GM12878 (cell line): Measurements from ENCODE around the gene JADE2. TPM values are rescaled to one million over a fixed set of nuclear protein-coding genes. Genes with fewer than 3 reads are reported as not detected.
A peak's percentile ranks its signal among the peaks of the same experiment; 100 is the strongest.

Experiments
- ATAC-seq: fragments of 200-7000 bp; cut with Tn5 transposase; 3 replicates; pipeline ENCODE4 v1.9.1; 2020; ENCODE audit warnings: mild to moderate bottlenecking, moderate library complexity
- BruUV-seq: library from RNA; stranded (reverse); fragments of 400-500 nt; replicated peaks from 2 replicates; lab custom pipeline; 2021; lab: Mats Ljungman, UMichigan
- CTCF ChIA-PET: fragments of 300-600 bp; sonication (Branson Sonifier 250); formaldehyde crosslinking; extraction: SDS; loops from one replicate; lab custom pipeline; 2021; ENCODE audit warnings: inconsistent platforms; lab: Yijun Ruan, JAX
- POLR2A ChIA-PET: fragments of 350-600 bp; formaldehyde crosslinking; extraction: SDS; loops from one replicate; lab custom pipeline; 2021; ENCODE audit warnings: inconsistent platforms; lab: Charles Lee
- RAD21 ChIA-PET: fragments of 300-600 bp; sonication (Branson Sonifier 250); formaldehyde crosslinking; loops from one replicate; lab custom pipeline; 2023; ENCODE audit warnings: antibody characterized with exemption; ENCODE audit not compliant: unreplicated experiment; lab: Charles Lee
- SMC1A ChIA-PET: fragments of 300-600 bp; sonication (Branson Sonifier 250); formaldehyde crosslinking; loops from one replicate; lab custom pipeline; 2023; ENCODE audit not compliant: unreplicated experiment, uncharacterized antibody; lab: Charles Lee
- DNase-seq: peaks from one replicate; pipeline ENCODE4 v3.0.0-alpha.2; 2011; ENCODE audit warnings: low read depth, low spot score
- FAIRE-seq: peaks from 3 replicates; lab custom pipeline; 2011; peaks lifted over from hg19 to GRCh38; lab: Jason Lieb, UNC
- H2AFZ ChIP-seq: 2 replicates; pipeline ENCODE4 v1.6.0; 2011; ENCODE audit warnings: low read depth, low read length, control low read depth; ENCODE audit not compliant: control insufficient read depth
- H3K27ac ChIP-seq: 2 replicates; pipeline ENCODE4 v1.5.1; 2011; ENCODE audit warnings: control low read depth; ENCODE audit not compliant: control insufficient read depth, insufficient read depth
- H3K27me3 ChIP-seq, 2 experiments: replicated peaks in 1 of 2; 2 replicates each; pipeline versions ENCODE4 v1.6.0 to v1.6.1; 2011; ENCODE audit warnings: low read length in 1 of 2; ENCODE audit not compliant: control insufficient read depth in 2 of 2, insufficient read depth in 2 of 2
- H3K36me3 ChIP-seq, 2 experiments: 2 replicates each; pipeline ENCODE4 v1.5.1; 2011; ENCODE audit warnings: low read length in 1 of 2; ENCODE audit not compliant: control insufficient read depth in 2 of 2, insufficient read depth in 2 of 2
- H3K4me1 ChIP-seq: 2 replicates; pipeline ENCODE4 v1.6.1; 2011; ENCODE audit warnings: mild to moderate bottlenecking, low read length, moderate library complexity, mixed read lengths; ENCODE audit not compliant: control insufficient read depth, insufficient read depth
- H3K4me2 ChIP-seq: 2 replicates; pipeline ENCODE4 v1.6.0; 2011; ENCODE audit warnings: control low read depth; ENCODE audit not compliant: control insufficient read depth, insufficient read depth
- H3K4me3 ChIP-seq: fragments of 200-600 bp; sonication (generic); 2 replicates; pipeline ENCODE4 v1.5.1; 2016
- H3K79me2 ChIP-seq: 2 replicates; pipeline ENCODE4 v1.6.0; 2011; ENCODE audit warnings: low read length; ENCODE audit not compliant: control insufficient read depth, insufficient read depth
- H3K9ac ChIP-seq: 2 replicates; pipeline ENCODE4 v1.8.0; 2011; ENCODE audit warnings: low read length, control low read depth, mixed read lengths; ENCODE audit not compliant: control insufficient read depth, insufficient read depth
- H3K9me3 ChIP-seq: replicated peaks from 3 replicates; pipeline ENCODE4 v1.5.1; 2011; ENCODE audit warnings: mild to moderate bottlenecking, low read length; ENCODE audit not compliant: control insufficient read depth, insufficient read depth
- H4K20me1 ChIP-seq: 2 replicates; pipeline ENCODE4 v1.6.0; 2011; ENCODE audit not compliant: control insufficient read depth, insufficient read depth
- POLR2A ChIP-seq: IDR thresholded peaks from 2 replicates; pipeline ENCODE4 v1.6.1; 2011; ENCODE audit warnings: low read depth, mild to moderate bottlenecking, low read length
- POLR2AphosphoS2 ChIP-seq: IDR thresholded peaks from 2 replicates; pipeline ENCODE4 v1.6.1; 2011; ENCODE audit warnings: low read depth, mild to moderate bottlenecking, low read length, improper control_type of control experiment, moderate library complexity
- RB1 ChIP-seq: fragments of 450-650 bp; formaldehyde crosslinking; IDR thresholded peaks from 2 replicates; pipeline ENCODE4 v1.6.1; 2017; ENCODE audit warnings: mild to moderate bottlenecking, borderline replicate concordance
- WGBS: methylation state at CpG from one replicate; pipeline ENCODE4 v1.1.6; 2016; ENCODE audit warnings: low lambda C conversion rate; ENCODE audit not compliant: insufficient replicate concordance, insufficient coverage; ENCODE audit errors: missing lambda C conversion rate; 5-methylcytosine and 5-hydroxymethylcytosine counted together
- in situ Hi-C: fragments of 300-500 bp; cut with MboI; formaldehyde crosslinking; loops from 9 replicates; pipeline ENCODE4 v1.14.3; 2018; ENCODE audit warnings: mixed read lengths
- intact Hi-C: fragments of 100-400 bp; cut with micrococcal nuclease; formaldehyde crosslinking; loops from one replicate; pipeline ENCODE4 v1.14.2; 2022; ENCODE audit not compliant: unreplicated experiment
- polyA plus RNA-seq, 11 experiments: library from polyadenylated mRNA; depleted of rRNA in 4 of 11; unstranded in 6 of 11; stranded (reverse) in 5 of 11; fragments of >200 nt; fragmentation: Nextera tagmentation in 4 of 11; fragmentation: Illumina TruSeq in 1 of 11; extraction: Ambion mirVana in 4 of 11; extraction: Trizol in 1 of 11; gene quantifications; 1 replicate in 1 of 11; 2 replicates in 10 of 11; pipeline versions ENCODE4 v1.2.1 to v1.2.3, GENCODE V29; 2011 to 2016; ENCODE audit warnings: inconsistent platforms in 2 of 11, missing spikeins in 2 of 11, low read depth in 1 of 11
- total RNA-seq, 4 experiments: library from RNA; depleted of rRNA in 3 of 4; stranded (reverse); fragments of >200 nt in 3 of 4; fragmentation: Illumina TruSeq in 1 of 4; extraction: Trizol in 1 of 4; gene quantifications; 2 replicates each; pipeline versions ENCODE4 v1.2.1 to v1.2.3, GENCODE V29; 2013 to 2021
- TF ChIP-seq, protein P1 (sequence below), 3 experiments: IDR thresholded peaks in 2 of 3; conservative IDR thresholded peaks in 1 of 3; 2 replicates each; pipeline ENCODE4 v1.5.1; 2011; ENCODE audit warnings: low read depth in 3 of 3, low read length in 3 of 3, mild to moderate bottlenecking in 3 of 3, control low read depth in 2 of 3, moderate library complexity in 2 of 3, inconsistent platforms in 1 of 3, mixed read lengths in 1 of 3; ENCODE audit not compliant: control insufficient read depth in 2 of 3, insufficient read depth in 1 of 3; ENCODE audit errors: extremely low read depth in 1 of 3
- TF ChIP-seq, protein P2 (sequence below): fragments of 450-650 bp; IDR thresholded peaks from 2 replicates; pipeline ENCODE4 v1.6.1; 2017; ENCODE audit warnings: borderline replicate concordance

The JADE2 gene
- total and polyA plus RNA-seq, 10 of the 15 experiments (the other 5 are each of a cell fraction or from before 2014, with no cell fraction given) = 1.5 to 67.0 (median 22.4) TPM

DNA sequence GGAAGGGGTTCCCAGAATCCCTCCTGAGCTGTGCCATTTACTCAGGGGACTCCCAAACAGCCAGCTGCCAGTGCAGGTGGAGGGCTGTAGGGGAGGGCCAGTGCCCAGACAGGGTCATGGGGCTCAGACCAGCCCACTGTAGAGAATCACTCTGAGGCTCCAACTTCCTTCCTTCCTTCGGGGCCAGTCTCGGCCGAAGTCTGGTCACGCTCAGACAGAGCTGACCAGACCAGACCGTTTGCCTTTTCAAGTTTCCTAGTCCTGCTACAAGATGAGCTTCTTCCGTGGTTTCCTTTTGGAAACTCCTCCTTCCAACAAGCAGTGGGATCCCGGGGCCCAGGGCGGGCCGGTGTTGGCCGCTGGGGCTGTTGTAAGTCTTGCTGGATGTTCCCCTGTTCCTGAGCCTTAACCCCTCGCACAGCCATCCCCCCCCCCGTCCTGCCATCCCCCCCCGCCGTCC, 54.6 kb downstream of the JADE2 start (continued):
- TF ChIP-seq RB1 = no peak

DNA sequence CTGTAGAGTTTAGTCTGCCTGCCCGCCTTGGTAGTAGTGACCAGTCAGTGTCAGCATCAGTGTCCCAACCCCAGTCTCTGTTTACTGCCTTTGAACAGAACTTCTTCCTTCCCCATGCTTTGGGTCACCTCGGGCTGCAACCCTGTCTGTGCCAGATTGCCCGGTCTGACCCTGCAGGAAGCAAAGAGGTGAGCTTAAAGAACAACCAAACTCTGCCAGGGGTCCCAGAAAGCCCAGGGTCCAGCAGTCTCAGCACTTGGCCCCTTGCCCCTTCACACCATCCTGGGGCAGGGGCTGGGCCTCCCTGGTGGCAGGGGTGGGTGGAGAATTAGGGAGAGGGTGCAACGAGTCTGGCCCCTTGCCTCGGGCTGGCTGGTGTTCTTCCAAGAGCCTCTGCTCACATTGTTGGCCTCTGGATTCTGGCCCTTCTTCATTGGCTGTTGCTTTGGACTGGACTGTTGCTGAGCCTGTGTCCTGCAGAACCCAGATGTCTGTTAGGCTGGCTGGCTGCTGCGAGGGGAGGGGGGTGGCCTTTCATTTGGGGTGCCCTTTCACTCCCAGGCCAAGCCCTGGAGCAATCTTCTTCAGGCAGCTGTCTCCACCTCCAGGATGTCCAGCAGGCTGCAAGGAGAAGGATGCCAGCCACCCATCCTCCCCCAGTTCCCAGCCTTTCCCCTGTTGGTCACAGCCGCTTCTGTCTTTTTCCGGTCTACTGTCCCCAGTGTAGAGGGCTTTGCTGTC, 55.9 kb downstream of the JADE2 start:
- 87% methylated on average over 8 of the region's 8 CpGs for WGBS
- intact Hi-C loops (loop anchor here (10.0 kb wide), 1 partner anchor 323 kb away; the partner anchor contains the start of gene PCBD2), in situ Hi-C loops (loop anchor here (5.0 kb wide), 1 partner anchor 394 kb away; no protein-coding TSS in a partner anchor)
- no peak overlapping the region for H3K4me3 ChIP-seq
- no peak for FAIRE-seq
- H3K27me3 ChIP-seq = no peaks in the 10 kb centered on the region
- ChIA-PET POLR2A (interaction anchor here (0.5 to 0.6 kb wide), 2 partner anchors 28 to 174 kb away, joined by 3 to 4 read pairs; no protein-coding TSS in a partner anchor), CTCF (interaction anchor here (0.5 to 1.5 kb wide), 2 partner anchors 41 to 158 kb away, joined by 3 to 4 read pairs; no protein-coding TSS in a partner anchor), SMC1A (interaction anchor here (0.6 to 1.0 kb wide), 3 partner anchors 36 to 292 kb away, joined by 3 read pairs; no protein-coding TSS in a partner anchor), RAD21 (interaction anchor here (1.1 to 1.5 kb wide), 2 partner anchors 27 to 170 kb away, joined by 3 to 4 read pairs; partner anchors contain the start of gene CDKN2AIPNL)
- peaks cover 19 to 27% of the 10 kb centered on the region in 2 experiments; a peak in 3 of 4 replicates for H3K36me3 ChIP-seq
- H2AFZ ChIP-seq = no peak overlapping the region
- no peaks in the 10 kb centered on the region for H4K20me1 ChIP-seq
- no peak overlapping the region for H3K9ac ChIP-seq
- H3K4me2 ChIP-seq = no peak overlapping the region
- no peaks in the 10 kb centered on the region for H3K79me2 ChIP-seq
- DNase-seq = no peak
- no peak overlapping the region for H3K27ac ChIP-seq
- H3K4me1 ChIP-seq = no peaks in the 10 kb centered on the region
- H3K9me3 ChIP-seq = no peaks in the 10 kb centered on the region
- no TSS peak for BruUV-seq
- no peak for ATAC-seq
- TF ChIP-seq POLR2AphosphoS2 (0 out of 2 replicates have a peak, but pooled peaks have one; percentile 32), POLR2A (0 out of 2 replicates have a peak, but pooled peaks have one; percentile 26)
- TF ChIP-seq, protein P1, sequence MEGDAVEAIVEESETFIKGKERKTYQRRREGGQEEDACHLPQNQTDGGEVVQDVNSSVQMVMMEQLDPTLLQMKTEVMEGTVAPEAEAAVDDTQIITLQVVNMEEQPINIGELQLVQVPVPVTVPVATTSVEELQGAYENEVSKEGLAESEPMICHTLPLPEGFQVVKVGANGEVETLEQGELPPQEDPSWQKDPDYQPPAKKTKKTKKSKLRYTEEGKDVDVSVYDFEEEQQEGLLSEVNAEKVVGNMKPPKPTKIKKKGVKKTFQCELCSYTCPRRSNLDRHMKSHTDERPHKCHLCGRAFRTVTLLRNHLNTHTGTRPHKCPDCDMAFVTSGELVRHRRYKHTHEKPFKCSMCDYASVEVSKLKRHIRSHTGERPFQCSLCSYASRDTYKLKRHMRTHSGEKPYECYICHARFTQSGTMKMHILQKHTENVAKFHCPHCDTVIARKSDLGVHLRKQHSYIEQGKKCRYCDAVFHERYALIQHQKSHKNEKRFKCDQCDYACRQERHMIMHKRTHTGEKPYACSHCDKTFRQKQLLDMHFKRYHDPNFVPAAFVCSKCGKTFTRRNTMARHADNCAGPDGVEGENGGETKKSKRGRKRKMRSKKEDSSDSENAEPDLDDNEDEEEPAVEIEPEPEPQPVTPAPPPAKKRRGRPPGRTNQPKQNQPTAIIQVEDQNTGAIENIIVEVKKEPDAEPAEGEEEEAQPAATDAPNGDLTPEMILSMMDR (IDR thresholded peaks at IDR 0.05 in 2 of 3, conservative IDR thresholded peaks at IDR 0.05 in 1 of 3; ENCODE audit: control insufficient read depth in 2 of 3, extremely low read depth in 1 of 3, insufficient read depth in 1 of 3, low read depth in 3 of 3, low read length in 3 of 3) = peak in 1 of 3 experiments; percentile 27; a peak in 2 of 6 replicates
- TF ChIP-seq, protein P2, sequence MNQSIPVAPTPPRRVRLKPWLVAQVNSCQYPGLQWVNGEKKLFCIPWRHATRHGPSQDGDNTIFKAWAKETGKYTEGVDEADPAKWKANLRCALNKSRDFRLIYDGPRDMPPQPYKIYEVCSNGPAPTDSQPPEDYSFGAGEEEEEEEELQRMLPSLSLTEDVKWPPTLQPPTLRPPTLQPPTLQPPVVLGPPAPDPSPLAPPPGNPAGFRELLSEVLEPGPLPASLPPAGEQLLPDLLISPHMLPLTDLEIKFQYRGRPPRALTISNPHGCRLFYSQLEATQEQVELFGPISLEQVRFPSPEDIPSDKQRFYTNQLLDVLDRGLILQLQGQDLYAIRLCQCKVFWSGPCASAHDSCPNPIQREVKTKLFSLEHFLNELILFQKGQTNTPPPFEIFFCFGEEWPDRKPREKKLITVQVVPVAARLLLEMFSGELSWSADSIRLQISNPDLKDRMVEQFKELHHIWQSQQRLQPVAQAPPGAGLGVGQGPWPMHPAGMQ = no peak
- TF ChIP-seq, all 136 proteins: peak for 3
